GM19467 (cell line): ENCODE data around the gene CASTOR1.

Experiments
- ATAC-seq: cut with Tn5 transposase; IDR thresholded peaks from one replicate; pipeline ENCODE4 v1.9.1; 2021; ENCODE audit warnings: mild to moderate bottlenecking, moderate library complexity; ENCODE audit not compliant: unreplicated experiment

Gene CASTOR1

DNA sequence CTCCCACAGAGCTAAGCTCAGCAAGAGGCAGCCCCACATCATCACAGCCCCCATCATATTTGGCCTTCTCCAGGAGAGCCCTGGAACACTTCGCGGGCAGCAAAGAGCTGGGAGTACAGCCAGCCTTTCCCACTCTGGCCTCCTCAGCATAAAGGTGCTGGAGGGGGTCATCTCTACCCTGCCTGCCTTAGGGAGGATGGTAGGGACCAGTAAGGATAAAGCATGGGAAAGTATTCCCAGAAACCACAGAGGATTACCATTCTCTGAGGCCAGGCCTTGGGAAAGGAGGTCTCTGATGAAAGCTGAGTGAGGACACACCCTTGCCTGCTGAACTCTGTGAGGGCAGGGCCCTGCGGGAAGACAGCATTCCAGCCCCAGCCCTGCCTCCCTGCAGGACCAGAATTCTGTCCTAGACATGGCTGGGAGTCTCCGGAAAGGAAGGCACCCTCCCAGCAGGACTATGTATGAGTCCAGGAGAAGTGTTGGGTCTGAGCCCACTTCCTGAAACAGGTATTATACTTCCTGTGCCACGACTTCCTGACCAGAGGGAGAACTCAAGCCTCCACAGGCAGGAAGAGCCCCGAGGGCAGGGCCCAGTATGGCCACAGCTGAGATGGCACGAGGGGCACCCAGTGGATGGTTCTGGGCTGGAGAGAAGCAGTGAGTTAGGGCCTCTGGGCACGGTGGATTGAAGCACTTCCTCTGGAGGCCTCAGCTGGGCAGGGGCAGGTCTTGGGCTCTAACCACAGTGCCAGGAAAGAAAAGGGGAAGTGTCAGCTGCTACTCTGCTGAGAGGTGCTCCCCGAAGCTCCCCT is 12.9 kb upstream of the CASTOR1 start:
- ATAC-seq = no peak

DNA sequence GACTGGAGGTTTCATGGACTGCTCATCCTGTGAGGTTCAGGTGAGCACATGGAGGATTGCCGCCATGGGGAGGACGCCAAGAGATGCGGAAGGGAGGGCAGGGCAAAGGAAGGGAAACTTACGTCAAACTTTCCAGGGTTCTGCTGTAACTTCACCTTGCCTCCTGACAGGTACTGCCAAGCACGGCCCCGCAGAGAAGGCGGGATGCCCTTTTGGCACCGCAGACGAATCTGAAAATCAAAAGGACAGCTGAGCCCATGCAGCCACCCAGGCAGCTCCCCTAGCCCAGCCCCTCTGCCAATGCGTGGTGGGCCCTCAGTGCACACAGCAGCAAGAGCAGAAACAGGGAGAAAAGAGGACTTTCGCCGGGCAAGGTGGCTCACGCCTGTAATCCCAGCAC is 10.0 kb upstream of the CASTOR1 start:
- ATAC-seq = no peak

DNA sequence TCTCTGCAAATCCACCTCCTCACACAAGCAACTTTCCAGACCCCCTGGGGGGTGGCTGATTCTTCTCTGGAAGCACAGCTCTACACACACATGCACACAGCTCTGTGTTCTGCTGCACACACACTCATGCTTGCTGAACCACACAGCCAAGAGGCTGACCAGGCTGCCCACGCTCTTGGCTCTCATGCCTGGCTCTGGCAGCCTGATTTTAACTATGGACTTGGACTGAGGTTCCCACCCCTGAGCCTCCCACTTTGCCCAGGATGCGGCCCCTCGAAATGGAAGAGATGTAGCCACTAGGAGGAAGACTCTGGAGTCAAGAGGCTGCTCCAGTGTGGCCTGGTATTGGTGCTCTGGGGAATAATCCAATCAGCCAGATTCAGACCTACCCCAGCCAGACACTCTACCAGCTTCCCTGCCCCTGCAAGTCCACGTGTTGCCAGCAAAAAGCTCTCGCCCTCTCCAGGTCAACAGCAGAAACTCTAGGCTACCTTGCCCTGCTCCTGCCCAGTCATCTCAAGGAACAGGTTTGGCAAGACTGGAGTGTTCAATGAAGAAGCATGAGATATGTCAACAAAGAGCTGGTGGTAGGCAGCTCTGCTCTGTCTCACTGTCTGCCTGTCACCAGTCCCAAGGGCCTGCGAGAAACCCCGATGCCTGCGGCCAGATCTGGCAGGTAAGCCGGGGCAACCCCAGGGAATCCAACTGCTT is 8.8 kb upstream of the CASTOR1 start:
- no peak for ATAC-seq

DNA sequence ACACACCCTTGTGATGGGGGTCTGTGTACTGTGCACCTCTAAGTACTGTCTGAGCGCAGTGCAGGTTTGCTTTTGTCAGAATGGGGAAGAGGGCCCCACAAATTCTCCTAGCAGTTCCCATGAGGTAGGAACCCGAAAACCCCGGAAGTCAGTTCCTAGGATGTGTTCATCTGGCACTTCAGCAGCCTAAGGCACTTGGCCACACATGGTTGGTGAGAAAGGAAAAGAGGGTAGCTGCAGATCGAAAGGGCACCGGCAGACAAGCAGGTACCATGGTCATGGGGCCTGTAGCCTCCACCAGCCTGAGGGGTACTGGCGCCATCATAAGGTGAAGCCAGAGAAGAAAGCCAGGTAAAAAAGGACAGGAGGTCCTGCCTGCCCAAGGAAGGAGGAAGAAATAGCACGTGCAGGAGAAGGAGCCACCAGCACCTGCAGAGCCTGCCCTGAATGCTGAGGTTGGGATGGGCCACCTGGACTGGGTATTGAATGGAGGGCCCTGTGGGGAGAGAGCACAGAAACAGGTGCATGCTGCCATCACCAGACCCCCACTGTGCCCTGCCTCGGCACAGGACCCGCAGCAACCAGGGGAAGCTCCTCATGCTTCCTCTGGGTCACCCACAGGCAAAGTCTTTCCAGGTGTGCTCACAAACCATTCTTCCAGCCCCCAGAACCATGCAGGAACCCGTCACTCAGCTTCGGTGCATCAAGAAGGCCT is 8.1 kb upstream of the CASTOR1 start:
- no peak for ATAC-seq

DNA sequence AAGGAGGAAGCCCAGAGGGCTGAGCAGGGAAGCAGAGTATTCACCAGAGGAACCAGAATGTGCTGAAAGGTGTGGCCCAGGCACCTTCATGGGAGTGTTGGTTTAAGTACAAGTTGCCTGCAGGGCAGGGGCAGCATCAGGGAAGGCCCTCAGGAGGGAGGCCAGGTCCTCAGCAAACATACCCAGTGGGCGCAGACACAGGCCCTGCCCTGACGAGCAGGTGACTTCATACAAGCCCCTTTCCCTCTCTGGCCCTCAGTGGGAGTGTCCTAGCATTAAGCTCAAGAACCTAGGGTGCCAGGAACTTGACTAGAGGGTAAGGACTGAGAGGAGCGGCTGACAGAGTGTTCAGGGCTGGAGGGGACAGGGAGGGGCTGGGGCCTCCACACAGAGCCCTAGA is 7.5 kb upstream of the CASTOR1 start:
- ATAC-seq = no peak

DNA sequence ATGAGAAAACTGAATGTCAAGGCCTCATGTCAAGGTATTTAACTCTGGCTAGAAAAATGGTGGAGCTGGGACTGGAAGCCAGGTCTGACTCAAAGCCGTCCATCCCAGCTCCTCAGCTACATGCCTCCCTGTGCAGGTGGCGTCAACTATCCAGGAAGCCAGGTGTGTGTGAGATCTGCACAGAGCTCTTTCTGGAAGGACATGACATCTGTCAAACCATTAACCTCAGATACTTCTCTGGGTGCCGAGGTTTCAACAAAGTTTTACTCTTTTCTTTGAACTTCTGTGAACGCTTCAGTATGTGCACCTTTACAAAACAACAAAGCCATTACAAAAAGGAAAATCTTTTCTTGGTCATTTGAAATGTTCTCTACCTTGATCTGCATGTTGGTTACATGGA is 7.0 kb upstream of the CASTOR1 start:
- no peak for ATAC-seq

DNA sequence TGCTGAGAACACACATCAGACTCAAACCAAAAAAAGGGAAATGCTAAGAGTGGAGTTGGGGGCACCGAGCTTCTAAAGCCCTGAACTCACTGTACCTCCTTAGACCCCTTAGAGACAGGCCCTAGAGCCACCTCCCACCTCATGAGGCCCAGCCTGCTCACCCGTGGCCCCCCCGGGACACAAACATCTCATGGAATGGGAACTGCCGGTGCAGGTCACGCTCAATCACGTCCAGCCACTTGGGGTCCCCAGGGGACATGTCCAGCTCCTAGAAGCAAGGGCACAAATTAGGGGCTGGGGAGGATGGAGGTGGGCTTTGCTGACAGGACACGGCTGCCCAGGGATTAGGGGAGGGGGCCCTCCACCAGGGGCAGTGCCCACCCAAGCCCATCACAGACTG is 6.3 kb upstream of the CASTOR1 start:
- ATAC-seq = no peak

DNA sequence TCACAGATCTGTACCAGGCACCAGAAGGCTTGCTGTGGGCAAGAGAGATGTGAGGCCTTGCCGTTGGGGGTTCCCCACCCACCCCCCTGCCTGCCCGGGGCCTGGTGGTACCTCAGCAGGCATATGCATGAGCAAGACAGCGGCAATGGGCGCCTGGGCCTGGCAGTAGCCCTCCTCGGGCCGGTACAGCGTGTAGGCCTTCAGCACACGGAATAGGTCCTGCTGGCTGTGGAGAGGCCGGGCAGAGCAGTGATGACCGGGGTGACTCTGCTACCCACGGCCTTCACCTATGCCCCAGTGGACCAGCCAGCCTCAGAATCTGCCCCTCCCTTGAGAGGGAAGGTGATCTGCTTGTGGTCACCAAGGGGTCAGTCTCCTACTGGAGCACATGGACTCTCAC is 5.5 kb upstream of the CASTOR1 start:
- ATAC-seq = no peak

DNA sequence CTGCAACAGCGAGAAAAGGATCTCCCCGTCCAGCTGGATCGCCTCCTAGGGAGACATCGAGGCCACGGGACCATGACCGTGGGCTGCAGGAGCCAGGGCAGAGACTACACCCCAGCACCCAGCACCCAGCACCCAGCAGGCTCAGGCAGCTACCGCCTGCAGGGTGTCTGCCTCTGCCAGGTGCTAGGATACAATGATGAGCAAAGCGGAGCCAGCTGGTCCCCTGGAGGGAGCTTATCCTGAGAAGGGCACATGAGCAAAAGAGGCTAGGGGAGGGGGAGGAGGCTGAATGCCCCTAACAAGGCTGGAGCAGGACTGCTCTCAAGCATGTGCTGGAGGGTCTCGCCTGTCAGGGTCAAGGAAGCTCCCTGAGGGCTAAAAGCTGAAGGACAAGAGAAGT is 4.8 kb upstream of the CASTOR1 start:
- no peak for ATAC-seq

DNA sequence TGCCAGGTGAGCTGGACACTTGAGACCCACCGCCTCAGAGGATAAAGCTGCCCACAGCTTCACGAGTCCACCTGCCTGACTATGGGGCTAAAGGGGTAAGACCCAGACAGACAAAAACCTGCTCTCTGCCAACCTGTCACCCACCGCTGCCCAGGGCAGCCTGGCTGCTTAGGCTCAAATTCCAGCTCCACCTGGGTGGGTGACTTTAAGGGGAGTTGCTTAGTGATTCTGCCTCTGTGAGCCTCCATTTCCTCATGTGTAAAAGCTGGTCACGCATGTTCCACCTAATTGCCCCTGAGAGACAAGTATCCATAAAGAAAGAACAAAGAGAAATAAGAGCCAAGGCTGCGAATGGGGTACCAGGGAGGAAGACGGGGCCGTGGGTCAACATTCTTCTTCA is 3.7 kb upstream of the CASTOR1 start:
- no peak for ATAC-seq

DNA sequence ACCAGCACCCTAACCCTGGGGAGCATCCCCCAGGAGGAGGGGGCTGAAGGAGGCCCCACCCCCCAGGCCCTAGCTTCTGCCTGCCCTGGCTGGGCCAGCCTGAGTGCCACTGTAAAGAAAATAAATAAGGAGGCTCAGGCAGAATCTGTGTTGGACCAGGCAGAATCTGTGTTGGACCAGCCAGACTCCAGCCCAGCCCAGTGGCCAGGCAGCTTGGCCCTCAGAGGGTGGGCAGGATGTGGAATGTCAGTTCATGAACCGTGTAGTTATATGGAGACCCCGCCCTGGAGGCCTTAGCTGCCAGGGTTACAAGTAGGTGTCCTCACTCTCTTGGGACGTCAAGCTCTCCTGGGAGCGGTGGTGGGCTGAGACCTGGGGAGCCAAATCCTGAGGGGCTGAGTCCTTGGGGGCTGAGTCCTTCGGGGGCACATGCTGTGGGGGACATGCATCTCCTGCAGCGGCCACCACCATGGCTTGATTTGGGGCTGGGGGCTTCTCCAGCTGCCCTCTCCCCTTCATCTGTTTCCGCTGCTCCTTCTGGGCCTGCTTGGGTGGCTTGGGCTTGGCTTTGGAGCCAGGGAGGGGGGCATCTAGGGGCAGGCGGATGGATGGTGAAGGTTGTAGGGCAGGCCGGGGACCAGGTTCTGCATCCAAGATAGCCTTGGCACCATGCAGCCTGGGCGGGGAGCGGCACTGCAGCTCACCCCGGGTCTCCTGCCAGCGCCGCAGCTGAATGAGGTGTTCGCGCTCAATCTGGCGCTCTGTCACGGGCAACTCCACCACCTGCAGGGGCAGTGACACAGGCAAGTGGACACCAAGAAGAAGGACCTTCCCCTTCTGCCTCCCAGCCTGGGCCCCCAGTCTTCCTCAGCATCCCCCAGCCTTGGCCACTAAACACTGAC is 3.0 kb upstream of the CASTOR1 start:
- no peak for ATAC-seq

DNA sequence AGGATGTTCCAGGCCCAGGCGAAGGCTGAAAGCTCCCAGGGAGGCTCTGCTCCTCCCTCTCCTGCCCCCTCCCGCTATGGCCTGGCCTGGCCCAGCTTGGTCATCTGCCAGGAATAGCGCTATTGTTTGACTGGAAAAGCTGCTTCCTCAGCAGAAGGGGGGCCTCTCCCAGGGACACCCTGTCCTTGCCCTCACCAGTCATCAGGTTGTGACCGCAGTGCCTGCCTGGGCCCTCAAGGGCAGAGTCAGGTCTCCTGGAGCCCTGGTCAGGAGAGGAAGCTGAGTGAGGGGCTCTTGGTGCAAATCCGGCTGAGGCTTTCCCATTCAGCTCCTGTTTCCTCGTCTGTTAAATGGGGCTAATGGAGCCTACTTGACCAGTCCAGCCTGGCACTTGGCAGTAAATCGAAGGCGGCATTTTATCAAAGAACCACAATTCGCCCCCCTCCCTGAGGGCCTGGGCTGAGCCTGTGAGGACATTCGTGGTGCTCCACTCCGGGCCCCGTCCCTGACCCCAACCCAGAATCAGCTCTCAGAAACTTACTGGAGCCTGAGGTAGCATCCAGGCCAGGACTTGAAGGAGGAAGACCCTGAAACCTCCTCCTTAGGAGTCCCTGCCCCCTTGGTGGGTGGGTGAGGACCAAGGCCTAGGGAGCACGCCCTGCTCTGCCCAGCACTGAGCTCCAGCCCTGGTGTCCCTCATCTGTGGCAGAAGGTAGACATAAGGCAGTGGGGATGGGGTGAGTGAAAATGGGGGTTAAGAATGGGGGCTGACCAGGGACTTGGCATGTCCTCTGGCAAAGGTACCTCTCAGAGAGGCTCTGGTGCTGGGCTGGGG is 2.0 kb upstream of the CASTOR1 start:
- ATAC-seq = no peak

DNA sequence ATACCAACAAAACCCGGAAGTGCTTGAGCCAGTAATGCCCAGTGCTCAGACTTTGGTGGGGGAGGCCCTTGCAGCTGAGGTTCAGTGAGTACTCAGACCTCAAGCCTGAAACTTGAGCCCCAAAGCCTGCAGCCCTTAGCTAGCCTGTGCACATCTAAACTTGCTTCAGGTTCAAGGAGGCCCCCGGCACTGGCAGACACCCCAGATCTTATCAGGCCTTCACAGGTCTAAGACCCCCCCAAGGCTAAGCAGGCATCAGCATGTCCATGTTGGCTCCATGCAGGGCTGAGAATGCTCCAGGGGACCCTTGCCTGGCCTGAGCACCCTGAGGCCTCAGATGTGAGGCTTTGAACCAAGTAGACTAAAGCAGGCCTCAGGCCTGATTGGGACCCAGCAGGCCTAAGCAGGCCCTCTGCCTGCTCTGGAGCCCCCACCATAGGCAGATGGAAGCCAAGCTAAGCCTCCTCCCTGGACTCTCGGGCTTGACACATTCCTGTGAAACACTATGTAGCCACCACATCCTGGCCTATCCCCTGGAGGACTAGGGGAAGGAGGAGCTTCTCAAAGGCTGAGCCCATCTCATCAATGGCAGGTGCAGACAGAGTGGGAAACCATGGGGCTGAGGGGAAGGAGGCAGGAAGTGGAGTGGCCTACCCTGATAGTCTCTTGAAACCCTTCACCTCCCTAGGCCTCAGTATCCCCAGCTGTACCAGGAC is 1.2 kb upstream of the CASTOR1 start:
- ATAC-seq = no peak

DNA sequence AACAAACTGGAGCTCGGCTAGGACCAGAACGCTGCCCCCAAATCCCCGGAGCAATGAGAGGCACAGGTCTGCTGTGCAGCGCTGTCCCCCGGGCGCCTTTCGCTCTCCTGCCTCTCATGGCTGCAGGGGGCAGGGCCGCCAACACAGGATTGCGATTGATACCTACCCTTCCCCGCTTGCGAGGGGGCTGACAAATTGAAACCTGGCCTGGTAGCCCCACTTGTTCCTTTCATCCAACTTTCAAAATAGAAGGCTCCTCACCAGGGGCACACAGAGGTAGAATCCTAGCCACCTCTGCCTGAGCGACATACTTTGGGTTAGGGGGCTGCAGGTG is 642 bp upstream of the CASTOR1 start:
- ATAC-seq = peak; percentile 15

DNA sequence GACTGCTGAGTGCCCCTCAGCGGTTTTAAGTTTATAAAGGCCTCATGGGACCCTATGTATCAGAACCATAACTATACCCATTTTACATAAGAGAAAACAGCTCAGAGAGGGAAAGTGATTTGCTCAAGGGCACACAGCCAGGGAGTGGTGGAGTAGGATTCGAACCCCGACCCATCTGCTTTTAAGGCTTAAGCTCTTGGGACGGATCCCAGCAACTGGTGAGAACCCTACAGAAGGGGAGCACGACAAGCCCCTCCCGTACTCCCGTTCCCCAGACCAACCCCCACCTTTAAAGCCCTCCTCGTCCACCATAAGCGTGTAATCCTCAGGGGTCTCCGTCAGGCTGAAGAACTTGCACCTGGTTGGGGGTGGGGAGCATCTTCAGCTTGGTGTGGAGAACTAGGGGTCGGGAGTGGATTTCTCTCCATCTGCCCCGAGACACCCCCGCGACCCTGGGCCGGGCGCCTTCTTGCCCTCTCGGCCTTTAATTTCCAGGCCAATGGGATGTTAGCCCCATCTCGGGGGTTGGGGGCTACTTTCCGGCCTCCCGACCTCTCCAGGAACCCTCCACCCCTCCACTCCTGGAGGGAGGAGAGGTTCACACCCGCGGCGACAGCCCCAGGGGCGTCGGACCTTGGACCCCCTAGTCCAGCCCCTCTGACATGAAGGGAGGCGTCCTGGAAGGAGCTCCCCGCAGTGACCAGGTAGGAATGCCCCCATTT is 725 bp downstream of the CASTOR1 start:
- ATAC-seq = no peak

DNA sequence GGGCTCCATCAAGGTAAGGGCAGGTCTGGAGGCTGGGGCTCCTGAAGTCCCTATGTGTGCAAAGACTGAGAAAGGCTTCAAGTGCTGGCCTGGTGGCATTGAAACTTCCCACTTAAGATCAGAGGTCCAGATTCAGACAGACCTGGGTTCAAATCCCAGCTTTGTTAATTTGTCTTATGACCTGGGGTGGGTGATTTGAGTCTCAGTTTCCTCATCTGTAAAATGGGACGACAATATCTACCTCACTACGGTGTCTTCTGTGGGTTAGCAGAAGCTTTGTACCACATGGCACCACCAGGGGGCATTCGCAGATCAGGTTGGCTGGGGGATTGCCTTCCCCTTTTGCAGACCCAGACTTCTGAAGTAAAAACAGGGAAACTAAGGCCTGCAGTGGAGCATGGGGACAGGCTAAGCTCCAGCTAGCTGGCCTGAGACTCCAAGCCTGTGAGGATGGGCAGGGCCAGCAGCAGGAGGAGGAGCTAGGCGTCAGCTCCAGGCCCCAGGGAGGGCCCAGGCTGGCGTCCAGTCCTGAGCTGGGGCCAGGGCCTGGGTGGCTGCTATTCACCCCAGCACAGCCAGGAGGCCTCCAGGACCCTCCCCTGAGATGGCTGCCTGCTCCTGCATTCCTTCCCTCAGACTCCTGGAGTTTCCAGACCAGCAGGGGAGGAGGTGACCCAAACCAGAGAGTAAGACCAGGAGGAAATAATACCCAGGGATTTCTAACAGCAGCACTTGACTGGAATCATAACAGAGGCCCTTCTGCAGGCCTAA is 1.5 kb downstream of the CASTOR1 start:
- ATAC-seq = no peak

DNA sequence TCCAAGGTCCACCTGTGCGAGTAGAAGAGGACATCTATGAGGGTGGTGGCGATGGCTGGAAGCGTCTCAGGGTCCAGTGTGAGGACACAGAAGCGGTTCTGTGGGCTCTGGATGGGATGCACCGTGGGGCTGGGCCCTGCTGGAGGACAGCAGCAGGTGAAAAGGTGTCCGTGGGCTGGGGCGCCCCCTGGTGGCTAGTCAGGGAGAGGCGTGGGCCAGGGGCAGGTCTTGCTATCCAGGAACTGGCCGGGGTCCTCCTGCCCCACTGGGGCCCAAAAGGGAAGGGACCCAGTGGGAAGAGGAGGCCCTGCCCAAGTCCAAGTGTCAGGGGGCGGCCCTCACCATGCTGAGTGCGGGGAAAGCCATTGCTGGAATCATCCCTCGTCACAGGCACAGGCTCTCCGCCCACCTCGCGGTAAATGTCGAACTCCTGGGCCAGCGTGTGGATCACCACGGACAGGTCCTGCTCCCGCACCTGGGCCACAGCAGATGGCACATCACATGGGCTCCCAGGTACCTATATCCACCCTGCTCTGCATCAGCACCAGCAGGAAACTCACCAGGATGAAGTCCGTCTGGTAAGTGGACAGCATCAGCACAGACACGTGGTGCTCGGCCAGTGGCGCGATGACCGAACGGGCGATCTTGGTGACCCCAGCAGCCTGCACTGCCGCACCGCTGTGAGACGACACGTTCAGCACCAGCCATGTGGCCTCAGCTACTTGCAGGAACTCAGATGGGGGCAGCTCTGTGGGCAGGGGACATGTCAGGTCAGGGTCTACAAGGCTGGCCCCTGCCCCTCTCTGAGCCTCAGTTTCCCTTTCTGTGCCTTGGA is 2.3 kb downstream of the CASTOR1 start:
- no peak for ATAC-seq
